HK-2 (cell line): ENCODE data around the gene PRDM16.
"Not testable (repeated sequence)": the region's sequence is repeated elsewhere in the genome, so short reads cannot be mapped to it uniquely, and the experiment has no call there.

Experiments
- DNase-seq: peaks from one replicate; pipeline ENCODE4 v3.0.0-alpha.2; 2018; ENCODE audit not compliant: unreplicated experiment

Gene PRDM16

DNA sequence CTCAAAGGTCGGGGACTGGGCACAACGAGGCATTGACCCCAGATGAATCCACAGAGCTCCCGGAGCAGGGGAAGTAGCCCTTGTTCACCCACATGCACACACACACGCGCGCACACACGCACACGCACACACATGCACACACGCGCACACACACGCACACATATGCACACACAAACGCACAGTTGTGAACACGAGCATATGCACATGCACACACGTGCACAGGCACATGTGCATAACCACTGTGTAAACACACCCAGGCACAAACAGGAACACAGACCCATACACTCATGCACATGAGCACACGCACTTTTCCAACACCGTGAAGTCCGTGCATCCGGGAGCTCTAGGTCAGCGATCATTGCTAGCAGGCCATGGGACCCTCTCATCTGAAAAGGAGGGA is 208.6 kb downstream of the PRDM16 start:
- no peak for DNase-seq

DNA sequence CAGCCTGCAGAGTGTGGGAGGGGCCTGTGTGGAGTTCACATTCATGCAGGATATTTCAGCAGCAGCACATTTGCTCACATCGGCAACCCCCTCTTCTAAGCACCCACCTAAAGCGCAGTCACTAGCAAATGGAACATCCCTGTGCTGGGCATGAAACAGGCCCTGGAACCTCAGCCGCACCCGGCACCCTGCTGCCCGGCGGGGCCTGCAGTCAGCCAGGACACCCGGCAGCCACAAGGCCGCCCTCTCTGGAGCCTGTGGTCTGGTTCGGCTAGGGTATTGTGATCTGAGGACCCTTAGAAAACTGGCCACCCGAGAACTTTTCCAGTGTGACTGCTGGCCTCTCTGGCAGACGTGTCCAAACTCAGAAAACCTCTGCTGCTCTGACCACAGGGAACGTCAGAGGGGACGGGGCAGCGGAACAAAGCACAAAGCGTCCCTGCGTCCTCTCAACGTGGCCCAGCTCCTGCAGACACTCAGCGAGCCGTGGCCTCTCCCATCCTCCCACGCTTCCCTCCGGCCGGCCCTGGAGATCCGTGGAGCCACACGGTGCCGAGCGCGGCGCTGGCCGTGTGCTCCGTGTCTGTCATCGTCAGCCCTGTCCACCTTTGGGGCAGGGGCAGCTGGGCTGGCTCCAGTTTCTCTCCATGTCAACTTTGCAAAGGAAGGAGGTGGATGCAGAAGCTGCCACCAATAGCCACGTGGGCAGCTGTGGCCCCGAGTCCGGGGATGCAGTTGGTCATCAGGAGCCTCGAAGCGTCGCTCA is 209.6 kb downstream of the PRDM16 start:
- no peak for DNase-seq

DNA sequence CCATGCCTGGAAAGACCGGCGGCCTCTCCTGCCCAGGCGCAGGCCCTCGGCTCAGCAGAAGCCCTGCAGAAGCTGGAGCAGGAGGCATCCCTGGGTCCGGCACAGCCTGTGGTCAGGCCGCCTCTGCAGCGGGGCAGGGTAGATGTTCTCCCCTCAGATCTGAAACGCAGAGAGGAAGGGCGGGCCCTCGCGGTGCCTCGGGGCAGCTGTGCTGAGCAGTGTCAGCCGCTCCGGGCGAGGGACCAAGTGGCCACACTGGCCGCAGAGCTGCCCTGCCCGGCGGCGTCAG is 210.1 kb downstream of the PRDM16 start:
- no peak for DNase-seq

DNA sequence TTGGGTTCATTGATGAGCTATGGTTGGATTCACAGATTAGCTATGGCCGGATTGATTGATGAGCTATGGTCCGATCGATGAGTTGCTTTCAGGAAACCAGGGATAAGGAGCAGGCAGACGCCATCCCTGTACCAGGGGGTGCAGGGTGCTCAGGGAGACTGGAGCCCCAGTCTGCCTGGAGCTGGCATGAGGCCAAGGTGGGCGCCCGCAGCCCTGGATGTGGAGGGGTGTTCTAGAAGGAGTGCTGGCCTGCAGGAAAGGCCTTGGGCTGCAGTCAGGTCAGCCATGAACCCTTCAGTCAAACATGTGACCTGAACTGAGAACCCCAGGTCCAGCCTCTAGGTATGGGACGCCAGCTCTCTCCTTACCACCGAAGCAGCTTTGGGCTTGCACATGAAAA is 212.7 kb downstream of the PRDM16 start:
- no peak for DNase-seq

GRCh38 chr1:3282186-3282585 is 213.2 kb downstream of the PRDM16 start:
- DNase-seq = no peak

DNA sequence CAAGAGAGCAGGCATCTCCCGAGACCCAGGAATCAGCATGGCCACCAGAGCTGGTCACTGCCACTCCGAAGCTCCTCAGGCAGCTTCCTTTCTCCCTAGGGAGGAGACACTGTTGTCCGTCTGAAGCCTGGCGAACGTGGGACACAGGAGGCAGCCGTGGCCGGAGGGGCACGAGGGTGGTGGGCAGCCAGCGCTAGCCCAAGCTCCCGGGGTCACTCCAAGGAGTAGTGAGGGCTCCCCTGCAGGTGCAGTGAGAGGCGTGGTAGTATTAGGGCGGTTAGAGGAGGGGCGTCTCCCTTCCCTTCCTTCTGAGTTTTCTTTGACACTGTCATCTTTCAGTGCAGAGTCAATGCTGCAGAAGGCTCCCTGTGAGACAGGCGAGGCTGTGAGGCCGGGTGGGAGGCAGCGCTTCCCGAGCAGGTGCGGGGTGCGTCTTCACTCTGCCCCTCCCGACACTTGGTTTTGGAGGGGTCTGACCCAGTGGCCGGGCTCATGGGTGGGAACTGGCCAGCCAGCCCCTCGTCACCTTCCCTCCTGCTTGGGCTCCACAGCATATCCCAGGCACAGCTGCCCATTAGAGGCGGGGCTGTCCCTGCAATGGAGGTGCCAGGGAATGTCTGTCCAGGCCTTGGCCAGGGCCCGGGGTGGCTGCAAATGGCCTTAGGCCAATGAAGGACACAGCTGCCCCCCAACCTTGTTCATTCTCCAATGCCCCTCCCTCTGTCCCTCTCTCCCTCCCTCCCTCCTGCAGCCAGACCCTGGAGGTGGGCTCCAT is 213.8 kb downstream of the PRDM16 start:
- DNase-seq = no peak

DNA sequence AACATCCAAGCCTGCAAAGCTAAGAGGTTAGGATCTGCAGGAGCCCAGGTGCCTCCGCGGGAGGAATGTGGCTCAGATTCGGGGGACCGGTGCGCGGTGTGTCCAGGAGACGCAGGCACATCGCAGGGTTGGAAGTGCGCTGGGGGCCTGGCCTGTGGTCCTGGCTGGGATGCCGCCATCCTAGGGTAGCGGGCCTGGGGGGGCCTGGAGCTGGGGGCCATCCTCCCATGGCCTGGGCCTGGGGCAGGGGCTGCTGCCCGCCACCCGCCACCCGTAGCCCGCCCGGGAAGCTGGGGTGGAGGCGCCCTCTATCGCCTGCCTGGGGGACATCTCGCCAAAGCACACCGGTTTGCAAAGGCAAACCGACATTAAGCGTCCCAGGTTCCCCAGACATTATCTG is 214.8 kb downstream of the PRDM16 start:
- no peak for DNase-seq

DNA sequence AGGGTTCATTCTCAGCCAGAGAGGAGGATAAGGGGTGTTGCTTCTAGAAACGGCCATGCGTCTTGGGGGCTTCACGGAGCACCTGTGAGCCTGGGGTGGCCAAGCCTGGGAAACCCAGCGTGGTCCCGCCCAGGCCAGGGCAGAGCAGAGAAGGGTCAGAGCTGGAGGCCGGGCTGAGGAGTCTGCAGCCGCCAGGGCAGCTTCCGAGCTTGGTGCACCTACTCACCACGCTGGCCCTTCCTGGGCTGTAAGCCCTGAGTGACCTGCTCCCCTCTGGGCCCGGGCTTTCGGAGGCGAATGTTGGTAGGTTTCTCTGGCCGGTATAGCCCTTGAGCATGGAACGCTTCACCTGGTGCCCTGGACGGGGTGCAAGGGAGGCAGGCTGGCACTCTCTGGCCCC is 215.7 kb downstream of the PRDM16 start:
- no peak for DNase-seq

DNA sequence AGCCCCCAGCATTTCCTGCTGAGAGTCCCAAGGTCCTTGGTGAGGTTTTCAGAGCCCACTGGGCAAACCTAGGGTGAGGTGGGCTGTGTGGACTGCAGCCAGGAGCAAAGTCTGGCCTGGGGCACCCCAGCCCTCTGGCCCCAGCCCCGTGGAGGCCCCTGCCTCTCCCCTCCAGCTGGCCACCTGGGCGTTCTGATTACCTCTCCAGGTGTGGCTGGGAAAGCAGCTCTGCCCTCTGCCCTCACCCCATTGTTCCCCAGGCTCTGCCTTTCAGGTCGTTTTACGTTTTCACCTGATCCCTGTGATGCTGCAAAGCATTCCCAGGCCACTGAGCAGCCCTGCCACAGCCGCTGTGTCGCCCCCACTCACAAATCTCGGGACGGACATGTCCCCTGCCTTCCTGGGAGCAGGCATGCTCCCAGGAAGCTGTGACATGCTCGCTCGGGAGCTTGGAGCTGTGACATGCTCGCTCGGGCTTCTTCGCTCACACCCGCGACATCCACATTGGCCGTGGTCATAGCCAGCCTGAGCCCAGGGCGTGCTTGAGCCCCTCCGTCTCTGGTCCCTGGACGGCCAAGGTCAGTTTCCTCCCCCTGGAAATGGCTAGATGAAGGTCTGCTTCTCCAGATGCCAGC is 216.2 kb downstream of the PRDM16 start:
- no peak for DNase-seq

- DNase-seq = not testable (repeated sequence)
Observed at GRCh38 chr1:3287095-3287494, 218.1 kb downstream of the PRDM16 start.

DNA sequence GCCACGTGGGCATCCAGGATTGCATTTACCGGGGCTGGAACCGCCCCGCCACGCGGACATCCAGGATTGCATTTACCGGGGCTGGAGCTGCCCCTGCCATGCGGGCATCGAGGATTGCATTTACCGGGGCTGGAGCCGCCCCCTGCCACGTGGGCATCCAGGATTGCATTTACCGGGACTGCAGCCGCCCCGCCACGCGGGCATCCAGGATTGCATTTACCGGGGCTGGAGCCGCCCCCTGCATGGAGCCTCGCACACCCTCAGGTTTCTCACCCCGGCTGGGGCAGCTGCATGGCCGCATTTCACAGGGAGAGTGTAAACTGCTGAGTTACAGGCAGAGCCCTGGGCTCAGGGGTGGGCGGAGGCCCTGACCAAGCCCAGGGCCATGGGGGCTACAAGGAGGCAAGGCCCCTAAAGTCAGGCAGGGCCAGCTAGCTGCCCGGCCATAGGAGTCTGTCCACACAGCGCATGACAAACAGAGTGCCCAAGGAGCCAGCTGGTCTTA is 218.7 kb downstream of the PRDM16 start:
- DNase-seq = no peak

DNA sequence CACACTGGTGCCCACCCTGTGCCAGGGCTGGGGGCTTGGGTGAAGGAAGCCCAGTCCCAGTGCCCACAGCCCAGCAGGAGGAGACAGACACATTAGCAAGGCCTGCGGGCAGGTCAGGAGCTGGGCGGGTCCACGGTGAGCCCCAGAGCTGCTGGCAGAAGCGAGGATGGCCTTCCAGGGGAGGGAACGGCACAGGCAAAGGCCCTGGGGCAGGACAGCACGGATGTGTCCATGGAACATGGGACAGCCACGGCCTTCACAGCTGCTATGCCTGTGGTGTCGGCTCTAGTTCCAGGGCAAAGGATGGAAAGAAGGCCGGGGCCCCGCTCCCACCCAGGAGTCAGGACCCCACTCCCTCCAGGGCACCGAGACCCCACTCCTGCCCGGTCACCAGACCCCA is 220.5 kb downstream of the PRDM16 start:
- DNase-seq = no peak

DNA sequence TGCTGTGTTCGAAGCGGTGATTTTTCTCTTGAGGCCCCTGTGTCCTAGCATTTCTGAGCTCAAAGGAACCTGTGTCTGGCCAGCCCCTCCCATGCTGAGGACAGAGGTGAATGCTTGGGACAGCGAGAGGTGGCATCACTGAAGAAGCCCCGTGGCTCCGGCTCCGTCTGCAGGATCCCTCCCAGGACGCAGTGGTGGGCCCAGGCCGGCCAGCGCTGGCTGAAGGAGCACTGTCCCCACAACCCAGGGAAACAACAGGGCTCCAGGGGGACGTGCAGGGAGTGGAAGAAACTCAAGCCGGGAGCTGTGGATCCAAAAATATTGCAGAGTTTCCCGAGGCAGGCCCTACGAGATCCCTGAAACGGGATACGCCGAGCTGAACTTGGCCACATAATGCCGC is 221.4 kb downstream of the PRDM16 start:
- DNase-seq = no peak

- DNase-seq = no peak
Observed at GRCh38 chr1:3290915-3291314, 221.9 kb downstream of the PRDM16 start.

DNA sequence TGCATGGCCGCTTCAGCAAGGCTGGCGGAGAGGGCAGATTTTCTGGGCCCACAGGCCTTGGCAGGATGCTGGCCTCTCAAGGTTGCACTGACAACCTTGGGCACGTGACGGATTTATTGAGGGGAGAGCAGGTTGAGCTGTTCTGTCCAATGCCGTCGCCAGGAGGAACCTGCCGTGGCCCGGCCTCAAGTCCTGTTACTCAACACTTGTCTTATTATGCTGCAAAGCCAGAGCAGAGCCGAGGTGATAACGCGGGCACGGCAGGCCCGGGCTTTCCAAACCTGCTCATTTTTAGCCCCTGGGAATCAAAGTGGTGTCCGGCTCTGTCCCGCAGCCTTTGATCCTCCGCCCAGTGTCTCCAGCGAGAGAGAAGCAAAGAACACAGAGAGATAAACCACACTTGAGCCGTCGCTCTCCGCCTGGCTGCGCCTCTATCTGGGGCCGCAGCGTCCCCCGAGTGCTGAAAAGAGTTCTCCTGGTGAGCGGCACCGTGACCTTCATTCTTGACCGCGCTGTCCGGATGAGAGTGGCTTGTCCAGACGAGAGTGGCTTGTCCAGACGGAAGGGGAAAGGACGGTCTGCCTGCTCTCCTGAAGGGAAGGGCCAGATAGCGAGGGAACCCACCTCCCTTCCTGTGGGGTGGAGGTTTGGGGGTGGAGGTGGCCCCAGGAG is 223.2 kb downstream of the PRDM16 start:
- no peak for DNase-seq

DNA sequence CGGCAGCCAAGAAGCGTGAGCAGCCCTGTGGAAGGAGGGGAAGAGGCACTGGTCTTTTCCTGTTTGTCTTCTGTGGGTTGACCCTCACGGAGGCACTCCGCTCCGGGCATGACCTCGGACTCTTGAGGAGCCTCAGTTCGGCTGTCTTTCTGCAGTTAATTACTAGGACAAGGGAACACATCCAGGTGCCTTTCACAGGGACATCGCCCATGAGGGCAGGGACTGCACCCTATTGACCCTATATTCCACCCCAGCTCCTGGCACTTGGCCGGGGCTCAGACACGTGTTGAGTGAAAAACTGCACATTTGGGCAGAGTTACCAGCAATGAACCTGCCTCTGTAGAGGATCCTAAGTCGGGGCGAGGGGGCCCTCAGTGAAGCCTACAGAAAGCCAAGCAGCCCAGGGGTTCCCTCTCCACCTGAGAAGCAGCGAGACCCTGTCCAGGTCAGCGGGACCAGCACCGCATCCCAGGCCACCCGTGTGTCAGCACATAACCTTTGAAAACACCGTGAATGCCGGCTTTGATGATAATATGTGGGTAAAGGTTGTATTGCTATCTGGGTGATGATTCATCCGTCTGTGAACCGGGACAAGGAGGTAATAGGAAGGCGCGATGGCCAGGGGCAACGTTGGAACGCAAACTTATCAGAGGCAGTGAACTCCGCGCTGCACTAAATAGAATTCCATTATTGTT is 224.0 kb downstream of the PRDM16 start:
- no peak for DNase-seq

GRCh38 chr1:3293563-3294080 is 224.6 kb downstream of the PRDM16 start:
- DNase-seq = no peak

DNA sequence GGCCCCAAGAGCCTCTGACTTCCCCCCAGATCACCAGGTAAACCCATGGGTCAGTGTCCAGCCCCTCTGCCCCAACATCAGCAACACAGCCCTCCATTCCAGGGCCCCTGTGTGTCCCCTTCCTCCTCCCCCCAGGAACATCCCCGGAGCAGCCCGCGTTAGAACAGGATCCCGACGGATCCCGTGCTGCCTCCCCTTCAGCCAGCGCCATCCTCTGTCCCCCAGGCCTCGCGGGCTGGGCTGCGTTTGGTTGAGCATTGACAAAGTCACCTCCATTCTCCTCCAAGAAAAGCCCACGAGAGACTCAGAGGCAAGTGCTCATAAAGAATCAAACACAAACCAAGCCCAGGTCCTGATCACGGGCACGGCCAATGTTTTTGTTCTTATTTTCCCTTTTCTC is 225.4 kb downstream of the PRDM16 start:
- no peak for DNase-seq

- no peak for DNase-seq
Observed at GRCh38 chr1:3295846-3296245, 226.8 kb downstream of the PRDM16 start.

DNA sequence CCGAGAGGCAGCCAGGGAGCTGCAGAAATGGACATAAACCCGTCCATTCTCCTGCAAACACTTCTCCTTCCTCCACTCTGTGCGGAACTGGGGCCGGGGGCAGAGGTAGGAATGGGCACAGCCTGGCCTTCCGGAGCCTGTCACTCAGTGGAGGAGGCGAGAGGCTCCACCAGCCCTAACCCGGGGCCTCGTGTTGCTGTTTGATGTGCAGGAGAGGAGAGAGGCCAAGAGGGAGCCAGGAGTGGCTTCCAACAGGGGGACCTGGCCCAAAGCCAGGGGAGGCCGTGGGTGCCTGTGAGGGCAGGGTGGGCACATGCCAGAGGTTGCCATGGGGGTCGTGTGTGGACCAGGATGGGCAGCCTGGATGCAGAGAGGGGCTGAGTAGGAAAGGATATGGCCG is 227.3 kb downstream of the PRDM16 start:
- DNase-seq = no peak

DNA sequence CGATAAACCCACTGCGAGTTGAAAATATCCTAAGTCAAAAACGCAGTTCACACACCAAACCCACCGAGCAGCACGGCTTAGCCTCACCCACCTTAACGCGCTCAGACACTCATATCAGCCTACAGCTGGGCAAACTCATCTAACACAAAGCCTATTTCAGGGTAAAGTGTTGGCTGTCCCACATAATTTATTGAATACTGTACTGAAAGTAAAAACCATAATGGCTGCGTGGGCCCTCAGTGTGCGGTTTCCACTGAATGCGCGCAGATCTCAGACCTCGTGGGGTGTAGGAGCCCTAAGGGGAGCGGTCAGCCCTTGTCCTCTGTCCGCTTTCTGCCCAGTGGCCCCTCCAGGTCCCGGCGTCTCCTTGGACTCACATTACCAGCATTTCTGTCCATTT is 227.8 kb downstream of the PRDM16 start:
- no peak for DNase-seq

DNA sequence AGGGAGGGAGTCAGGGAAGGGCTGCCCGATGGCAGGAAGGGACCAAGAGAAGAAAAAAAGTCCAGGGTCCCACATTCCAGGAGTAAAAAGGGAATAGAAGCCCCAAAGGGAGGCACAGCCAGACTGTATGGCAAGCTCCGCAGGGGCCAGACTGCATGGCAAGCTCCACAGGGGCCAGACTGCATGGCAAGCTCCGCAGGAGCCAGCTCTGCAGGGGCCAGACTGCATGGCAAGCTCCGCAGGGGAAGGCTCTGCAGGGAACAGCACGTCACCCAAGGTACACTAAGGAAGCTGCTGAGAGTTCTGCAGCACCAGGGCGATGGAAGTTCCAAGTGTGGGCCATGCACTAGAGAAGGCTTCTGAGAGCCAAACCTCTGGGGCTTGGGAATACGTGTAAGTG is 228.8 kb downstream of the PRDM16 start:
- no peak for DNase-seq
